ENCODE measurements around the gene ETAA1. TPM values are rescaled to one million over a fixed set of nuclear protein-coding genes. Genes with fewer than 3 reads are reported as not detected.

ETAA1 gene
- total and polyA plus RNA-seq, 2 of the 4 experiments (the other 2 are of a cell fraction) = 6.9 to 8.1 TPM

DNA sequence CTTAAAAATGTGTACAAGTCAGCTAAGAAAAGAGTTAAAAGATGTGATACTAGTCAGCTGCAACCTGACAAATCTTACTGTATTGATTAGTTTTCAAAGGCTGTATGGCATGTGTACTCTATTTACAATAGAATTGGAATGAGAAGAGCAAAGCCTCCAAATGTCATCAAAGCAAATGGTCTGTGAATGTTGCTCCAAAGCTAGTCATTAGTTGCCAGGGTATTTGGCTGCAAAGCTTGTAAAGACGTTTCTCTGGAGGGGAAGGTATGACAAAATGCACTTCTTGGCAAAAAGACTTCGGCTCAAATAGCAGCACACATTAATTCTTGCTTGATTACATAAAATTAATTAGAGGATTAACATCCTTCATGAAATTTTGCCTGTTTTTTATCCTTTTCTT is 59.3 kb downstream of the ETAA1 start:
- DNase-seq (no peak), ATAC-seq (ENCODE audit: low read depth) (no peak)
- Histone ChIP-seq H3K27ac (ENCODE audit: insufficient read depth, low read length) (no peak overlapping the region), H3K56ac (ENCODE audit: extremely low read depth, insufficient read depth, low read length) (no peak overlapping the region), H2AK5ac (ENCODE audit: low read depth, low read length) (no peak overlapping the region), H3K79me1 (ENCODE audit: low read depth in 1 of 2, low read length in 2 of 2) (no peaks in the 10 kb centered on the region), H4K91ac (ENCODE audit: insufficient read depth, low read depth, low read length) (no peak overlapping the region), H2BK20ac (ENCODE audit: low read depth, low read length) (no peak overlapping the region), H3K14ac (replicated peaks; ENCODE audit: low read depth, low read length) (no peak overlapping the region), H3K18ac (ENCODE audit: low read depth, low read length) (no peak overlapping the region), H4K5ac (ENCODE audit: low read depth, low read length) (no peak overlapping the region), H3K9me3 (ENCODE audit: control insufficient read depth, insufficient read depth, low read length) (no peaks in the 10 kb centered on the region), H3K4me1 (ENCODE audit: control insufficient read depth, insufficient read depth, low read length) (no peaks in the 10 kb centered on the region), H2AFZ (replicated peaks; ENCODE audit: low read length, poor library complexity) (no peak overlapping the region), H3K36me3 (ENCODE audit: control insufficient read depth, insufficient read depth, low read length) (no peaks in the 10 kb centered on the region), H3K23ac (ENCODE audit: low read depth, low read length) (no peak overlapping the region), H2AK9ac (replicated peaks; ENCODE audit: low read depth, low read length, poor library complexity) (no peak overlapping the region), H2BK5ac (ENCODE audit: low read depth, low read length, poor library complexity, severe bottlenecking) (no peak overlapping the region), H2BK120ac (ENCODE audit: low read depth, low read length) (no peak overlapping the region), H3K4ac (ENCODE audit: low read depth, low read length) (no peak overlapping the region), H4K8ac (ENCODE audit: low read depth in 2 of 2, low read length in 2 of 2) (no peak overlapping the region), H3K4me3 (ENCODE audit: insufficient read depth, low read depth, low read length) (no peak overlapping the region), H2BK15ac (ENCODE audit: low read depth, low read length) (no peak overlapping the region), H3K27me3 (ENCODE audit: control insufficient read depth, insufficient read depth, low read length) (no peaks in the 10 kb centered on the region), H4K20me1 (ENCODE audit: insufficient read depth, low read length) (no peaks in the 10 kb centered on the region), H3K9me1 (ENCODE audit: insufficient read depth, low read length) (no peaks in the 10 kb centered on the region), H3K9ac (ENCODE audit: low read depth, low read length) (no peak overlapping the region), H3K4me2 (ENCODE audit: low read depth, low read length) (no peak overlapping the region)
- WGBS, 2 experiments (ENCODE audit: extremely low coverage in 2 of 2, insufficient read length in 1 of 2) = no CpG with 5 or more reads among the region's 2 CpGs
- intact Hi-C loops (cut with micrococcal nuclease) (no loop called here), dilution Hi-C loops (cut with HindIII; ENCODE audit: low sequenced_read_pairs, unreplicated experiment) (no loop called here), in situ Hi-C loops (cut with MboI; ENCODE audit: low sequenced_read_pairs) (loop anchor here (25.0 kb wide), 1 partner anchor 869 kb away; no protein-coding TSS in a partner anchor)
- no TSS peak for BruUV-seq (replicated peaks)
- TF ChIP-seq, protein P1, sequence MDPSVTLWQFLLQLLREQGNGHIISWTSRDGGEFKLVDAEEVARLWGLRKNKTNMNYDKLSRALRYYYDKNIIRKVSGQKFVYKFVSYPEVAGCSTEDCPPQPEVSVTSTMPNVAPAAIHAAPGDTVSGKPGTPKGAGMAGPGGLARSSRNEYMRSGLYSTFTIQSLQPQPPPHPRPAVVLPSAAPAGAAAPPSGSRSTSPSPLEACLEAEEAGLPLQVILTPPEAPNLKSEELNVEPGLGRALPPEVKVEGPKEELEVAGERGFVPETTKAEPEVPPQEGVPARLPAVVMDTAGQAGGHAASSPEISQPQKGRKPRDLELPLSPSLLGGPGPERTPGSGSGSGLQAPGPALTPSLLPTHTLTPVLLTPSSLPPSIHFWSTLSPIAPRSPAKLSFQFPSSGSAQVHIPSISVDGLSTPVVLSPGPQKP (IDR thresholded peaks at IDR 0.05; ENCODE audit: borderline replicate concordance, low read depth, low read length) = no peak
- TF ChIP-seq CEBPB (IDR thresholded peaks at IDR 0.05; ENCODE audit: low read depth, low read length) = no peak
- TF ChIP-seq RCOR1 (IDR thresholded peaks at IDR 0.05; ENCODE audit: insufficient replicate concordance, low read length) = no peak
- TF ChIP-seq SMC3 (IDR thresholded peaks at IDR 0.05; ENCODE audit: low read depth, low read length) = no peak
- TF ChIP-seq NFE2L2 (IDR thresholded peaks at IDR 0.05; ENCODE audit: low read depth, low read length) = no peak
- TF ChIP-seq RAD21 (IDR thresholded peaks at IDR 0.05; ENCODE audit: low read length) = no peak
- no peak for TF ChIP-seq MAZ (IDR thresholded peaks at IDR 0.05; ENCODE audit: borderline replicate concordance, low read depth, low read length)
- TF ChIP-seq RFX5 (IDR thresholded peaks at IDR 0.05; ENCODE audit: low read depth, low read length) = no peak
- TF ChIP-seq POLR2A (IDR thresholded peaks at IDR 0.05; ENCODE audit: low read depth, low read length) = no peak
- no peak for TF ChIP-seq BHLHE40 (IDR thresholded peaks at IDR 0.05; ENCODE audit: low read depth, low read length)
- no peak for TF ChIP-seq MAFK (IDR thresholded peaks at IDR 0.05; ENCODE audit: low read depth, low read length)
- no peak for TF ChIP-seq FOS (IDR thresholded peaks at IDR 0.05; ENCODE audit: low read depth, low read length)
- TF ChIP-seq, protein P2, sequence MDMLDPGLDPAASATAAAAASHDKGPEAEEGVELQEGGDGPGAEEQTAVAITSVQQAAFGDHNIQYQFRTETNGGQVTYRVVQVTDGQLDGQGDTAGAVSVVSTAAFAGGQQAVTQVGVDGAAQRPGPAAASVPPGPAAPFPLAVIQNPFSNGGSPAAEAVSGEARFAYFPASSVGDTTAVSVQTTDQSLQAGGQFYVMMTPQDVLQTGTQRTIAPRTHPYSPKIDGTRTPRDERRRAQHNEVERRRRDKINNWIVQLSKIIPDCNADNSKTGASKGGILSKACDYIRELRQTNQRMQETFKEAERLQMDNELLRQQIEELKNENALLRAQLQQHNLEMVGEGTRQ (IDR thresholded peaks at IDR 0.05; ENCODE audit: low read depth, low read length) = no peak
- TF ChIP-seq MXI1 (IDR thresholded peaks at IDR 0.05; ENCODE audit: borderline replicate concordance, low read depth, low read length) = no peak
- TF ChIP-seq, protein P3, sequence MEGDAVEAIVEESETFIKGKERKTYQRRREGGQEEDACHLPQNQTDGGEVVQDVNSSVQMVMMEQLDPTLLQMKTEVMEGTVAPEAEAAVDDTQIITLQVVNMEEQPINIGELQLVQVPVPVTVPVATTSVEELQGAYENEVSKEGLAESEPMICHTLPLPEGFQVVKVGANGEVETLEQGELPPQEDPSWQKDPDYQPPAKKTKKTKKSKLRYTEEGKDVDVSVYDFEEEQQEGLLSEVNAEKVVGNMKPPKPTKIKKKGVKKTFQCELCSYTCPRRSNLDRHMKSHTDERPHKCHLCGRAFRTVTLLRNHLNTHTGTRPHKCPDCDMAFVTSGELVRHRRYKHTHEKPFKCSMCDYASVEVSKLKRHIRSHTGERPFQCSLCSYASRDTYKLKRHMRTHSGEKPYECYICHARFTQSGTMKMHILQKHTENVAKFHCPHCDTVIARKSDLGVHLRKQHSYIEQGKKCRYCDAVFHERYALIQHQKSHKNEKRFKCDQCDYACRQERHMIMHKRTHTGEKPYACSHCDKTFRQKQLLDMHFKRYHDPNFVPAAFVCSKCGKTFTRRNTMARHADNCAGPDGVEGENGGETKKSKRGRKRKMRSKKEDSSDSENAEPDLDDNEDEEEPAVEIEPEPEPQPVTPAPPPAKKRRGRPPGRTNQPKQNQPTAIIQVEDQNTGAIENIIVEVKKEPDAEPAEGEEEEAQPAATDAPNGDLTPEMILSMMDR (conservative IDR thresholded peaks at IDR 0.05; ENCODE audit: low read depth, low read length) = no peak
- TF ChIP-seq CHD1 (IDR thresholded peaks at IDR 0.05; ENCODE audit: low read depth, low read length) = no peak
- ChIA-PET CTCF (interaction anchor here (0.7 kb wide), 1 partner anchor 976 kb away, joined by 3 read pairs; no protein-coding TSS in a partner anchor), POLR2A (ENCODE audit: unreplicated experiment) (no interaction called here)

Data from IMR-90 (cell line).